Nucleus accumbens (tissue), 56 donors: ENCODE measurements around the gene BCAR3.

Source experiments
- DNase-seq, 56 donors: peaks; one replicate each; lab custom pipeline; 2025; lab: John Stamatoyannopoulos, UW

Gene BCAR3

GRCh38 chr1:93585059-93585966 is 96.3 kb downstream of the BCAR3 start:
- peak in 17 of 56 donors; percentile 10 to 74 (median 36) for DNase-seq

DNA sequence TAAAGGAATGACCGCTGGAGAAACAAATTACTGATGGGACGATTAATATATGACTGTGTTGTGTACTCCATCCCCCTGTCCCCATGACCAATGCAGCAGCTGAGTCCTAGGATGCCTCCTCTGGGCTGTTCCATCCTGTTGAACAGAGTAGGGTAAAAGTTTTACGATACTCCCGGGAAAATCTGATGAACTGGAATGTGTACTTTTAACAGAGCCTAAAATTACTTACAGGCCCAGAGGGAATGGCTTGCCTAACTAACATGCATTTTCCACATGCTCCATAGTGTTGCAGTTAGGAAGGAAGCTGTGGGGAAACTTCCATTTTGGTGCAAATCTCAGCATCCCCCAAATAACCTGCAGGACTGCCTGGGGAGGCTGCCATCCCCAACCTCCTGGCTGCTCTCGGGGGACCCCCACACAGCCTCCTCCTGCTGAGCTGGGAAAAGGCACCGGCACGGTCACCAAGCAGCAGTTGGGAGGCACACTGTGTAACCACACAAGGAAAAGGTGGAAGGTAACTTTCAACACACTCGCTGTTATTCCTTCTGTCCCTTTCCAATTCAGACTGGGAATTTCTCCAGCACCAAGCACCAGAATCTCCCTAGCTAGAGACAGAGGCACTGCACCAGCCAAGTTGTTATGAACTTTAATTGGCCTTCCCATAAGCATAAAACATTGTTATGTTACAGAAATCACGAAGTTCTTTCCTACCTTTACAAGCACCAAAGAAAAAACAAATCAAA is 97.2 kb downstream of the BCAR3 start:
- no peak for DNase-seq

- no peak for DNase-seq
These were observed 99.5 kb downstream of the BCAR3 start for GRCh38 chr1:93581917-93582850.

- DNase-seq = no peak
These were observed 101.7 kb downstream of the BCAR3 start for GRCh38 chr1:93579891-93580290.

- DNase-seq = no peak
These were observed 102.5 kb downstream of the BCAR3 start for GRCh38 chr1:93578911-93579825.

DNA sequence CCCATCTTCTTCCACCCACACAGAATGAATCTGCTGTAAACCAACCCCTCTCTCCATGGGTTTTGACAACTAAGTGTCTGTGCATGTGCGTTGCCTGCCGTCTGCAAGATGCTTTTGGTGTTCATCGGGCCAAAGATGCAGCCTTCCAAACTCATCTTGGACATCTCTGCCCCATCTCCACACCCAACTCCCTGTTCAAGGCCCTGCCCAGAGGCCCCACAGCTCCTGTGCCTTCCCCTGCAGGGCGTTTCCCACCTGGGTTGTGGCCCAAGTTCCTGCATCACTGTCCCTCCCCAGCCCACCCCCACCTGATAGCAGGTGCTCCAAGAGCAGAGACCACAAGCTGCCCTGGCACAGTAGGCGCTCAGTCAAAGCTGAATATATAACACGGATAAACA is 103.2 kb downstream of the BCAR3 start:
- no peak for DNase-seq

DNA sequence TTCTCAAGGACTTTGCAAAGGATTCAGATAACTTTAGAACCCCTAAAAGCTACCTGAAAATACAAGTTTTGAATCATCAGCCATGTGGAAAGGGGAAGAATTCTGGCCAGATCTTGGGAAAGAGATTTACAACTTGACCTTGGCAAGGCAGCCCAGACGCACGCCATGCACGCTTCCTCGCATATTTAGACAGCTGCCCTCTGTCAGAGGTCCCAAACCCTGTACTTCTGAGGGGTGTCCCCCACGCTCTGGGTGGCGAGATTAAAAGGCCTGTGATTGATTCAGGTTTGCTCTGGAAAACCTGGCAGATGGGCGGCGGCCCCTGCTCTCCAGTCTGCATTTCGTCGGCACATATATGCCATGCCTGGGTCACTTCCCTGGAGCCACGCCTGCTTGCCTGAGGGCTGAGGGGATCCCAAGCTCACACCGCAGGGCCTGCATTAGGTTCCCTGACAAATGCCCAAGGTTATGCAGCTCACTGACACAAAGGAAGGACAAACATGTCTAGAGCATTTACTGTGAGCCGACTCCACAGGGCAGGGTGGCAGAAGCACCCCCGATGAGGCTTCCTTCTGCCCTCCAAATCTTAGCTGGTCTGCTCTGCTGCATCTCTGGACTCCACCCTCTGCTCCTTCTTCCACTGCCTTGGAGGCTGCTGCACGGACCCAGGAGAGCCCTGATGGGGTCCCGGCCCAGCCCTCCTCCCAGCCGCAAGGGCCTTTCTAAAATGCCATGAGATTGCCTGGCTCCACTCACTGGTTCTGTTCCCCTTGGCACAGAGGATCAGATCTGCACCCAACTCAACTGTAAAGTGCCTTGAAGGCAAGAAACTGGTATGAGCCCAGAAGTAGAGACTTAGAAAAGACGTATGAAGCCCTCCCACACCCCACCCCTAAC is 103.9 kb downstream of the BCAR3 start:
- no peak for DNase-seq

GRCh38 chr1:93576746-93577145 is 104.9 kb downstream of the BCAR3 start:
- DNase-seq = no peak

DNA sequence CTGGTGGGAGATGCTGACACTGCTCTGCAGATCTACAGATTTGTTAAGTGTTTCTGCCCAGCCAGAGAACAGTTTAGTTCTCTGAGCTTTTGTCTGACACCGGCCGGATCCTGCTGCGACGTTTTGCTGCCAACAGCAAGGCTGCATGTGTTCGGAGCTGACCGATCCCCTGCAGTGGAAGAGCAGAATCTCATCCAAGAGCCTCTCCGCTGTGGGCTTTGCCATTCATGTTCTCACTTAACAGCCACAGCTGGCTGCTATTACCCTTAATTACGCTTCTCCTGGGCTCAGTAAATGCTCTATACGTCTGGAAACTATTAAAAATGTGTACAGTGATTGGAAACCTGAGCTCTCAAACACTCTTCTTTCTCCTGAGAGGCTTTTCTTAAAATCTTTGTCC is 105.3 kb downstream of the BCAR3 start:
- peak in 19 of 56 donors; percentile 6 to 63 (median 35) for DNase-seq

GRCh38 chr1:93575621-93576284 is 105.9 kb downstream of the BCAR3 start:
- peak in 3 of 56 donors; percentile 13 to 46 (median 26) for DNase-seq

GRCh38 chr1:93574991-93575390 is 106.6 kb downstream of the BCAR3 start:
- no peak for DNase-seq

GRCh38 chr1:93574511-93574910 is 107.1 kb downstream of the BCAR3 start:
- no peak for DNase-seq

DNA sequence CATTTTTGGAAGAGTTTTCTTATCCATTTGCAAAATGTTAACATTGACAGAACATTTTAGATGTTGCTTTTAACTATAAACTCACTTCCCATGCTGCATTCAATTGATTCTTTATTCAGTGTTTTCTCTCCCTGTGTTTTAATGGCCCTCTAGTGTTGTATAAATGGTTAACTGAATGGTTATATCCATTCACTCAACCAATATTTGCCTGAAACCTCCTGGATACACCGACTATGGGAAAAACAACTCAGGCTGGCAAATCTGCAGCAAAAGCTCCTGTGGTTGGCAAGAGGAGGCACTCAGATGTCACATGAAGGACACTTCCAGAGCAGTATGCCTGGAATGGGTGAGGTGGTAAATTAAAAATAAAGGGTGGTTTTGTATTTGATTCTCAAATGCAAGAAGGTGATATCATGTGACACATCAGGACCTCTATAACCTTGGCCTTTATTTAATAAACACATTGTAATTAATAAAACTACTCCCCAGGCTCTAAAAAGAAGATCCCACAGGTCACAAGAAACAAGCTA is 107.6 kb downstream of the BCAR3 start:
- DNase-seq = no peak

- DNase-seq = no peak
These were observed 109.9 kb downstream of the BCAR3 start for GRCh38 chr1:93571623-93572310.

DNA sequence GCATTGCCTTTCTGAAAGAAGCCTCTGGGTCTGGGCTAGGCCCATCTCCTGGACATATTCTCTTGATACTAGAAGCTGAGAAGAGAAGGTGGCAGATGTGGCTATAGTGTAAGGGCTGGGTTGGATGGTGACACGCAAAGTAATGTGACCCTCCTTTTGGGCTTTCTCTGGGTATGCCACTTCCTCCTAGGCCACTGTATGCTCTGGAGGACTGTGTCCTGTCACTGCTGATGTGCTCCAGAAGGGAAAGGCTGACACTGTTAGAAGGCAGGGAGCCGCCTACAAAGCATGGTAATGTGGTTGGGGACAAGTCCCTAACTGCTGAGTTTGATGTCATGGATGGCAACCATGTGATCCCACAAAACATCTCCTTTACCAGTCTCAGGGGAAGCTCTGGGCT is 112.1 kb downstream of the BCAR3 start:
- no peak for DNase-seq

- DNase-seq = peak in 6 of 56 donors; percentile 28 to 56 (median 30)
These were observed 114.2 kb downstream of the BCAR3 start for GRCh38 chr1:93567255-93567918.
